KOPT-K1 (cell line): ENCODE results near the gene IRF2BP1.
"Not testable (repeated sequence)": the region's sequence is repeated elsewhere in the genome, so short reads cannot be mapped to it uniquely, and the experiment has no call there.

Experiments
- H3K27ac ChIP-seq: fragments of 200-600 bp; sonication (generic); 2 replicates; pipeline ENCODE4 v1.5.1; 2016; ENCODE audit warnings: antibody characterized with exemption, mild to moderate bottlenecking, low read depth, low read length; ENCODE audit not compliant: poor library complexity, severe bottlenecking
- H3K36me3 ChIP-seq: fragments of 200-600 bp; sonication (generic); 2 replicates; pipeline ENCODE4 v1.5.1; 2017; ENCODE audit warnings: antibody characterized with exemption, mild to moderate bottlenecking, low read length, moderate library complexity; ENCODE audit not compliant: insufficient read depth
- H3K9me3 ChIP-seq: fragments of 200-600 bp; sonication (generic); 2 replicates; pipeline ENCODE4 v1.5.1; 2017; ENCODE audit warnings: antibody characterized with exemption, low read length, mild to moderate bottlenecking; ENCODE audit not compliant: insufficient read depth, poor library complexity, severe bottlenecking

IRF2BP1 gene

GRCh38 chr19:45878043-45878794 is 7.7 kb downstream of the IRF2BP1 start:
- H3K9me3 ChIP-seq, result no peaks in the 10 kb centered on the region
- H3K27ac ChIP-seq, result no peak overlapping the region
- H3K36me3 ChIP-seq, result peaks cover 7% of the 10 kb centered on the region; the same call in 1 of the 2 replicates

GRCh38 chr19:45876411-45877197 is 9.3 kb downstream of the IRF2BP1 start:
- Histone ChIP-seq H3K9me3 (no peaks in the 10 kb centered on the region), H3K36me3 (no peaks in the 10 kb centered on the region), H3K27ac (no peak overlapping the region)

GRCh38 chr19:45876161-45876410 is 9.9 kb downstream of the IRF2BP1 start:
- Histone ChIP-seq H3K9me3 (no peaks in the 10 kb centered on the region), H3K27ac (no peak overlapping the region)

GRCh38 chr19:45874620-45874966 is 11.3 kb downstream of the IRF2BP1 start:
- Histone ChIP-seq H3K36me3 (no peaks in the 10 kb centered on the region), H3K27ac (no peak overlapping the region), H3K9me3 (no peaks in the 10 kb centered on the region)

More at GRCh38 chr19:45876161-45876410, 9.9 kb downstream of the IRF2BP1 start:
- H3K36me3 ChIP-seq, result no peaks in the 10 kb centered on the region

- no peaks in the 10 kb centered on the region for H3K36me3 ChIP-seq
- H3K9me3 ChIP-seq, result no peaks in the 10 kb centered on the region
- H3K27ac ChIP-seq, result no peak overlapping the region
Measured at GRCh38 chr19:45873219-45873772, 12.6 kb downstream of the IRF2BP1 start.

DNA sequence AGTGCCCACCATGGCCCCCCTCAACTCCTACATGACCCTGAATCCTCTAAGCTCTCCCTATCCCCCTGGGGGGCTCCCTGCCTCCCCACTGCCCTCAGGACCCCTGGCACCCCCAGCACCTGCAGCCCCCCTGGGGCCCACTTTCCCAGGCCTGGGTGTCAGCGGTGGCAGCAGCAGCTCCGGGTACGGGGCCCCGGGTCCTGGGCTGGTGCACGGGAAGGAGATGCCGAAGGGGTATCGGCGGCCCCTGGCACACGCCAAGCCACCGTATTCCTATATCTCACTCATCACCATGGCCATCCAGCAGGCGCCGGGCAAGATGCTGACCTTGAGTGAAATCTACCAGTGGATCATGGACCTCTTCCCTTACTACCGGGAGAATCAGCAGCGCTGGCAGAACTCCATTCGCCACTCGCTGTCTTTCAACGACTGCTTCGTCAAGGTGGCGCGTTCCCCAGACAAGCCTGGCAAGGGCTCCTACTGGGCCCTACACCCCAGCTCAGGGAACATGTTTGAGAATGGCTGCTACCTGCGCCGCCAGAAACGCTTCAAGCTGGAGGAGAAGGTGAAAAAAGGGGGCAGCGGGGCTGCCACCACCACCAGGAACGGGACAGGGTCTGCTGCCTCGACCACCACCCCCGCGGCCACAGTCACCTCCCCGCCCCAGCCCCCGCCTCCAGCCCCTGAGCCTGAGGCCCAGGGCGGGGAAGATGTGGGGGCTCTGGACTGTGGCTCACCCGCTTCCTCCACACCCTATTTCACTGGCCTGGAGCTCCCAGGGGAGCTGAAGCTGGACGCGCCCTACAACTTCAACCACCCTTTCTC is 13.6 kb downstream of the IRF2BP1 start:
- no peaks in the 10 kb centered on the region for H3K9me3 ChIP-seq
- H3K36me3 ChIP-seq, result no peaks in the 10 kb centered on the region
- H3K27ac ChIP-seq, result no peak overlapping the region

- Histone ChIP-seq H3K27ac (no peak overlapping the region), H3K36me3 (no peaks in the 10 kb centered on the region), H3K9me3 (no peaks in the 10 kb centered on the region)
Measured at GRCh38 chr19:45870798-45871197, 15.1 kb downstream of the IRF2BP1 start.

DNA sequence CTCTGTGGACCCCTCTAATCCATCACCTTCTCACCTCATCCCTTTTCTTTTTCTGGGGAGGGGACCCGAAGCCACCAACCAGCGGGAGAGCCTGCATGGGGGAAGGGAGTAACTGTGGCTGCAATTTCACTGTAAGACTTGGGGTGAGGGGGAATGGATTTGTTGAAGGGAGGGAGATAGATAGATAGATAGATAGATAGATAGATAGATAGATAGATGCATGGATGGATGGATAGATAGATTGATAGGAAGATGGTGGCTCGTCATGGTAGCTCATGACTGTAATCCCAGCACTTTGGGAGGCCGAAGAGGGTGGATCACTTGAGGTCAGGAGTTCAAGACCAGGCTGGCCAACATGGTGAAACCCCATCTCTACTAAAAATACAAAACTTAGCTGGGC is 18.7 kb downstream of the IRF2BP1 start:
- H3K36me3 ChIP-seq, H3K27ac ChIP-seq, H3K9me3 ChIP-seq: not testable (repeated sequence)

- no peaks in the 10 kb centered on the region for H3K9me3 ChIP-seq
- no peaks in the 10 kb centered on the region for H3K36me3 ChIP-seq
- H3K27ac ChIP-seq, result no peak overlapping the region
Measured at GRCh38 chr19:45866400-45867176, 19.4 kb downstream of the IRF2BP1 start.

- no peak overlapping the region for H3K27ac ChIP-seq
- H3K9me3 ChIP-seq, result no peaks in the 10 kb centered on the region
- peaks cover 10% of the 10 kb centered on the region; the same call in 1 of the 2 replicates for H3K36me3 ChIP-seq
Measured at GRCh38 chr19:45865269-45865948, 20.5 kb downstream of the IRF2BP1 start.

GRCh38 chr19:45864629-45865082 is 21.3 kb downstream of the IRF2BP1 start:
- H3K9me3 ChIP-seq, result no peaks in the 10 kb centered on the region
- peaks cover 16% of the 10 kb centered on the region for H3K36me3 ChIP-seq
- H3K27ac ChIP-seq, result no peak overlapping the region

DNA sequence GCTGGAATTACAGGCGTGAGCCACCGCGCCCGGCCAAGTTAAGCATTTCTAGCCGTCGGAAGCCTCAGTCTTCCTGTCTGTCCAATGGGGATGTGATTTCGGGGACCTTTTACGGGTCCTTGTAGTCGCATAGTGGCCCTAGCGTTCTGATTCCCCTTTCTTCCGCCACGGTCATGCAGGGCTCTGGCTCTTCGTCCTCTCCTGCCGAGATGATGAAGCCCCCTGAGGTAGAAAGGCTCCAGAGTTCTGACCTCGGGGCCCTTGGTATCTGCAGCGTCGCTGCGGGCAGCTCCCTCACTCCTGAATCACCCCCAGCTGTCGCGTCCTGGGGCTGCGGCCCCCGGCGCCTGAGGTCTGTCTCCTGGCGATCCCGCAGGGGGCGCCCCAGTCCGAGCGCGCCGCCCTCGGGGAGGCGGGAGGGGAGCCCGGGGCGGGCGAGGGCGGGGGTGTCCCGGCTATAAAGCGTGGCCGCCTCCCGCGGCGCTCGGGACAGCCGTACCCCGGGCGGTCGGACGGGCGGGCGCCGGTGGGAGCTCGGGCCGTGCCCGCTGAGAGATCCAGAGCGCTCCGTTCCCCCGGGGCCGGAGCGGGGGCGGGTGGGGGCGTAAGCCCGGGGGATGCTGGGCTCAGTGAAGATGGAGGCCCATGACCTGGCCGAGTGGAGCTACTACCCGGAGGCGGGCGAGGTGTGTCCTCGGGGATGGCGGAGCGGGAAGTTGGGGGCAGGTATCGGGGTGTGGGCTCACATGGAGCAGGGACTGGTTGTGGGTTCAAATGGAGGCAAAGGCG is 21.9 kb downstream of the IRF2BP1 start, which contains the start of gene FOXA3:
Gene FOXA3 (plus strand): TSS at position 487 of the 789 bp plus-strand sequence. CDS start 131 bp downstream, at position 618.
- H3K27ac ChIP-seq, result no peak within 1 kb of the TSS
- H3K36me3 ChIP-seq, result peaks cover 23% of the 10 kb centered on the region
- no peaks in the 10 kb centered on the region for H3K9me3 ChIP-seq

DNA sequence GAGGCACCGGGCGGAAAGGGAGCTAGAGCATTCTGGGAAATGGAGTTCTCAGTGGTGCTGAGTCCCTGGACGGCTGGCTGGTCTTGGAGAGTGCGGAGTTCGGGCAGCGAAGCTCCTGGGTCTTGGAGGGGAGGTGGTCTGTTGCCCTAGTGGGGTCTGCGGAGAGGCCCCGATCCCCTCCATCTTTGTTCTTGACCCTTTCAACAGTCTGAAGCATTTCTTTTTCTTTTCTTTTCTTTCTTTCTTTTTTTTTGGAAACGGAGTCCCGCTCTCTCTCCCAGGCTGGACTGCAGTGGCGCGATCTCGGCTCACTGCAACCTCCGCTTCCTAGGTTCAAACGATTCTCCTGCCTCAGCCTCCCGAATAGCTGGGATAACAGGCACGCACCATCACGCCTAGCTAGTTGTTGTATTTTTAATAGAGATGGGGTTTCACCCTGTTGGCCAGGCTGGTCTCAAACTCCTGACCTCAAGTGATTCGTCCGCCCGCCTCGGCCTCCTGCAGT is 22.6 kb downstream of the IRF2BP1 start:
- Histone ChIP-seq H3K9me3 (no peaks in the 10 kb centered on the region), H3K27ac (no peak overlapping the region), H3K36me3 (peaks cover 29% of the 10 kb centered on the region)
